Colonic mucosa (tissue), 4 donors: ENCODE results near the gene CCDC12. TPM values are rescaled to one million over a fixed set of nuclear protein-coding genes. Genes with fewer than 3 reads are reported as not detected.

Experiments
- DNase-seq: peaks from one replicate; pipeline ENCODE4 v3.0.0-alpha.2; 2020
- H3K27ac ChIP-seq: fragments of 200-600 bp; one replicate; pipeline ENCODE4 v1.8.0; 2021
- H3K27me3 ChIP-seq: fragments of 200-600 bp; one replicate; pipeline ENCODE4 v1.8.0; 2021
- H3K36me3 ChIP-seq: fragments of 200-600 bp; one replicate; pipeline ENCODE4 v1.8.0; 2021
- H3K4me1 ChIP-seq: fragments of 200-600 bp; one replicate; pipeline ENCODE4 v1.8.0; 2021; ENCODE audit warnings: mild to moderate bottlenecking
- H3K4me3 ChIP-seq: fragments of 200-600 bp; one replicate; pipeline ENCODE4 v1.8.0; 2021
- H3K9ac ChIP-seq, 2 donors: one replicate each; pipeline ENCODE4 v1.7.0; 2013; ENCODE audit warnings: control low read depth in 2 of 2, low read depth in 2 of 2, low read length in 2 of 2
- H3K9me3 ChIP-seq: fragments of 200-600 bp; one replicate; pipeline ENCODE4 v1.8.0; 2021
- intact Hi-C: fragments of 100-400 bp; cut with DNase I; formaldehyde crosslinking; loops from one replicate; pipeline ENCODE4 v1.14.1; 2022
- total RNA-seq, 2 donors: library from RNA; stranded (reverse); fragmentation: NEBNext Ultra II Directional in 1 of 2; extraction: Animal tissue kit (Norgen Biotek cat#: 25700) in 1 of 2; gene quantifications; one replicate each; pipeline ENCODE4 v1.2.1, GENCODE V29; 2021
- TF ChIP-seq, protein P1 (sequence below): fragments of 200-600 bp; IDR thresholded peaks from one replicate; pipeline ENCODE4 v1.8.0; 2022; ENCODE audit warnings: antibody characterized with exemption, mild to moderate bottlenecking
- donor health status: healthy.
- donor health status: DM: no; HTN: no; CAD: no.
- donor health status: DM: no; HTN: no; CAD: no.

CCDC12 gene
- total RNA-seq, 2 donors from 2014 or later, result 34.1 to 55.7 TPM

DNA sequence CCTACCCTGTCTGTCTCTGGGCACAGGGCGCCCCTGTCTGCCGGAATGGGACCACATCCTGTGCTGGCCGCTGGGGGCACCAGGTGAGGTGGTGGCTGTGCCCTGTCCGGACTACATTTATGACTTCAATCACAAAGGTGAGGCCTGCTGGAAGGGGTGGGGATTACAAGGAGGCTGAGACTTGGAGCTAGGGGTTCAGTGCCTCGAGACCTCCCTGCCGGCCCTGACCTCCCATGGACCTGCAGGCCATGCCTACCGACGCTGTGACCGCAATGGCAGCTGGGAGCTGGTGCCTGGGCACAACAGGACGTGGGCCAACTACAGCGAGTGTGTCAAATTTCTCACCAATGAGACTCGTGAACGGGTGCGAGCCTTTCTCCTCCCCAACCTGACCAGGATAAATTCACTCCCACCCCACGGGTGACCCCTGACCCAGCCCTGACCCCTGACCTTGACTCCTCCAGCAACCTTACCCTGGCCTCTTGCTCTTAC lies 78.7 kb downstream of the CCDC12 start:
- Histone ChIP-seq H3K9me3 (no peaks in the 10 kb centered on the region), H3K27me3 (peaks cover 16% of the 10 kb centered on the region), H3K4me3 (no peak overlapping the region), H3K27ac (no peak overlapping the region), H3K4me1 (no peaks in the 10 kb centered on the region), H3K36me3 (no peaks in the 10 kb centered on the region), H3K9ac (no peak overlapping the region)
- TF ChIP-seq, protein P1, sequence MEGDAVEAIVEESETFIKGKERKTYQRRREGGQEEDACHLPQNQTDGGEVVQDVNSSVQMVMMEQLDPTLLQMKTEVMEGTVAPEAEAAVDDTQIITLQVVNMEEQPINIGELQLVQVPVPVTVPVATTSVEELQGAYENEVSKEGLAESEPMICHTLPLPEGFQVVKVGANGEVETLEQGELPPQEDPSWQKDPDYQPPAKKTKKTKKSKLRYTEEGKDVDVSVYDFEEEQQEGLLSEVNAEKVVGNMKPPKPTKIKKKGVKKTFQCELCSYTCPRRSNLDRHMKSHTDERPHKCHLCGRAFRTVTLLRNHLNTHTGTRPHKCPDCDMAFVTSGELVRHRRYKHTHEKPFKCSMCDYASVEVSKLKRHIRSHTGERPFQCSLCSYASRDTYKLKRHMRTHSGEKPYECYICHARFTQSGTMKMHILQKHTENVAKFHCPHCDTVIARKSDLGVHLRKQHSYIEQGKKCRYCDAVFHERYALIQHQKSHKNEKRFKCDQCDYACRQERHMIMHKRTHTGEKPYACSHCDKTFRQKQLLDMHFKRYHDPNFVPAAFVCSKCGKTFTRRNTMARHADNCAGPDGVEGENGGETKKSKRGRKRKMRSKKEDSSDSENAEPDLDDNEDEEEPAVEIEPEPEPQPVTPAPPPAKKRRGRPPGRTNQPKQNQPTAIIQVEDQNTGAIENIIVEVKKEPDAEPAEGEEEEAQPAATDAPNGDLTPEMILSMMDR, result no peak
- no peak for DNase-seq
- intact Hi-C loops, result no loop called here

DNA sequence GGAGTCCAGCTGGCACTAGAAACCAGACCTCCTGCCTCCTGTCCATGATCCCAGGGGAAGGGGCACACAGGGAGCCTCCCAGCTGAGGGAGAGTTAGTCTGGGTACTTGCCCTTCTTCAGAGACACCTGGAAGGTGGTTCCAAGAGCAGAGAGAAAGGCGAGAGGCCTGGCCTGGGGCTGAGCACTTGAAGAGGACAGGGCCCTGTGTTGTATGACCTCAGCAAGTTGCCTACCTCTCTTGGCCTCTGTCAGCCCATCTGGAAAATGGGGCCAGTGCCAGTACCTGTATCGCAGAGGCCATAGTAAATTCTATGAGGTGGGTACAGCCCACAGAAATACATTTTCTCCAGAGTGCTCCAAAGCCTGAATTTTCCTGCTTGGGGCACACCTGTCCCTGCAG lies 79.5 kb downstream of the CCDC12 start:
- intact Hi-C loops, result no loop called here
- no peak for DNase-seq
- Histone ChIP-seq H3K4me1 (no peaks in the 10 kb centered on the region), H3K4me3 (no peak overlapping the region), H3K27ac (no peak overlapping the region), H3K27me3 (peaks cover 16% of the 10 kb centered on the region), H3K9me3 (no peaks in the 10 kb centered on the region), H3K9ac (no peak overlapping the region), H3K36me3 (no peaks in the 10 kb centered on the region)
- TF ChIP-seq, protein P1, result no peak

DNA sequence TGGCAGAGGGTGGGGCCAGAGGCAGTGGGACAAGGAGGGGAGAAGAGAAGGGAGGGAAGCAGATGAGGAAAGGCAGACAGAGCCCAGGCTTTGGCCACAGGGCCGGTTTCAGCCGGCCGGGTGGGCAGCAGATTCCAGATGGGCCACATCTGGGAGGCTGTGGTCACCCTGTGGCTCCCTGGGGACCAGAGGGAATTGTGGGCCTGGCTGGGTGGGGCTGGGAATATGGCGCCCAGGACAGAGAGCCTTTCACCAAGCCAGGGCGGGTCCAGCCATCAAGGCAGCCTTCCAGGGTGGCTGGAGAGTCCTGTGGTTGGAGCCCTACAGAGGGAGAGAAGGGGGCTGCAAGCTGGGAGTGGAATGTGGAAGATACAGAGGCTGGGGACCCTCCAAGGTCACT lies 80.2 kb downstream of the CCDC12 start:
- no peaks in the 10 kb centered on the region for H3K4me1 ChIP-seq
- no peaks in the 10 kb centered on the region for H3K36me3 ChIP-seq
- H3K27me3 ChIP-seq, result peaks cover 16% of the 10 kb centered on the region
- no peaks in the 10 kb centered on the region for H3K9me3 ChIP-seq
- H3K27ac ChIP-seq, result no peak overlapping the region
- H3K4me3 ChIP-seq, result no peak overlapping the region
- TF ChIP-seq, protein P1, result no peak
- intact Hi-C loops, result no loop called here
- no peak for DNase-seq
- no peak overlapping the region for H3K9ac ChIP-seq

DNA sequence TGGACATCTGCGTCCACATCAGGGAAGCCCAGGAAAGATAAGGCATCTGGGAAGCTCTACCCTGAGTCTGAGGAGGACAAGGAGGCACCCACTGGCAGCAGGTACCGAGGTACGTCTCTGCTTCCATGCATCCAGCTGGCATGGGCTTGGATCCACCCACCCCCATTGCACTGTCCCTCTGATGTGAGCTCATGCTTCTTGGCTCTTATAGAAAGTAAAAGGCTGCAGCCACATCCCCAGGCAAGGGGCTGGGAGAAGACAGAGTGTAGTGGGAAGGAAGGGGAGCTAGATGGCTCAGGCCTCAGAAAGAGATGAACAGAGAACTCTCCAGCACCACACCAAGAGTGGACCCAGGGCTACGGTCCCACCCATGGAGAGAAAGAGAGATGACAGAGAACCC lies 80.8 kb downstream of the CCDC12 start:
- no peaks in the 10 kb centered on the region for H3K36me3 ChIP-seq
- intact Hi-C loops, result loop anchor here (2.0 kb wide), 1 partner anchor 191 kb away; no protein-coding TSS in a partner anchor
- H3K9ac ChIP-seq, result no peak overlapping the region
- DNase-seq, result no peak
- H3K27me3 ChIP-seq, result peaks cover 16% of the 10 kb centered on the region
- TF ChIP-seq, protein P1, result no peak
- H3K27ac ChIP-seq, result no peak overlapping the region
- no peak overlapping the region for H3K4me3 ChIP-seq
- no peaks in the 10 kb centered on the region for H3K9me3 ChIP-seq
- no peaks in the 10 kb centered on the region for H3K4me1 ChIP-seq

DNA sequence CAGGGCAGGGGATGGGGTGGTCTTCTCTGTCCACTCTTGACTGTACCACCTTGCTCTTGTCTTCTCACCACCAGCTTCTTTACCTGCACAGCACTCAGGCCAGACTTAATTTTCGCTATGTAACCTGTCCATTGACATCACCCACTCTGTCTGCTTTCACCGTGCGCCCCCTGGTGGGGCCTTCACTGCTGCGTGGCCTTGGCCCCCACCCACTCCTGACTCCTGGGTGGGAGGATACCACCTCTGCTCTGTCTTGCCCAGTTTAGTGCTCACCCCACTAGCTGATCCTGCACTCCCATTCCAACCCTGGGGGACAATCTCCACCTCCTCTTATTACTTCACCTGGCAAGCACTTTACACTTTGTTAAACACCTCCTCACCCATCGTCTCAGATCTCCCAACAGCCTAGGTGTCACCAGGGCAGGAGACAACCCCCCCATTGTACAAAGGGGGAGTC lies 81.3 kb downstream of the CCDC12 start:
- Histone ChIP-seq H3K27ac (no peak overlapping the region), H3K27me3 (peaks cover 16% of the 10 kb centered on the region), H3K9ac (no peak overlapping the region), H3K4me3 (no peak overlapping the region), H3K4me1 (no peaks in the 10 kb centered on the region), H3K36me3 (no peaks in the 10 kb centered on the region), H3K9me3 (no peaks in the 10 kb centered on the region)
- intact Hi-C loops, result loop anchor here (2.0 kb wide), 1 partner anchor 190 kb away; no protein-coding TSS in a partner anchor
- TF ChIP-seq, protein P1, result peak; percentile 86
- DNase-seq, result peak; percentile 72
